ENCODE measurements around the gene PLEKHG4.
A peak's percentile ranks its signal among the peaks of the same experiment; 100 is the strongest.

PLEKHG4 gene

DNA sequence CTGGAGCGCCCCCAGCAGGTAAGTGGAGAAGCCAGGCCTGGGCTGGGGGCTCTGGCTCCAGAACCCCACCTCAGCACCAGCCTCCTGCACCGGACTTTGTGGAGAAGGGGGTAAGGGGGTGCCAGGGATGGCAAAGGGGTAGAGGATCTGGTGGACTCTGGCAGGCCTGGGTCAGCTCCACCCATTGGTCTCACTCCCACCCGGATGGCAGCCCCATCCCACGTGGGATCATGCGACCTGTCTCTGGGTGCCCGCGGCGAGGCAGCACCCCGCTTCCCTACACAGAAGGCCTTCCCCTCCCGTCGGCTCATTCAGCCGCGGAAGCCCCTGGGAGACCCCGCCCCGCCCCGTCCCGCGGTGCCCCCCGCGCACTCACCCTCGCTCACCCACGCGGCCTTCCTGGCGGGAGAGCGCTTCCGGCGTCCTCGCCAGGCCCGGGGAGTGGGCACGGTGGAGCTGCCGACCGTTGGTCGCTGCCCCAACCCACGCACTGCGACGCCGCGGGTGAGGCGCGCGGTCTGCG is 498 bp upstream of the PLEKHG4 start:
- peaks cover 4% of the 10 kb centered on the region for H3K79me1 ChIP-seq (replicated peaks; ENCODE audit: low read length, poor library complexity, severe bottlenecking)
- H2BK120ac ChIP-seq (ENCODE audit: low read depth, low read length): peak overlapping the region; percentile 92
- H3K14ac ChIP-seq (ENCODE audit: low read length in 2 of 2): peak overlapping the region in 1 of 2 experiments; percentile 95
- peak overlapping the region; percentile 97 for H4K8ac ChIP-seq (ENCODE audit: low read length)
- H3K27ac ChIP-seq (ENCODE audit: low read length, poor library complexity, severe bottlenecking): peak overlapping the region; percentile 99
- H2AFZ ChIP-seq (ENCODE audit: low read depth, low read length): peak overlapping the region; percentile 70
- H3K27me3 ChIP-seq (ENCODE audit: control insufficient read depth in 1 of 2, insufficient read depth in 1 of 2, low read length in 2 of 2): no peaks in the 10 kb centered on the region
- H4K91ac ChIP-seq (ENCODE audit: low read length): peak overlapping the region; percentile 92
- H3K4me1 ChIP-seq (ENCODE audit: control insufficient read depth, insufficient read depth, low read depth, low read length): peaks cover 32% of the 10 kb centered on the region
- H2BK5ac ChIP-seq (ENCODE audit: low read depth, low read length, poor library complexity, severe bottlenecking): peak overlapping the region; percentile 92
- peak overlapping the region; percentile 98 for H2BK15ac ChIP-seq (ENCODE audit: low read depth, poor library complexity, severe bottlenecking)
- H3K9ac ChIP-seq (ENCODE audit: low read length): peak overlapping the region; percentile 99
- H2BK12ac ChIP-seq (ENCODE audit: low read length in 2 of 2): peak overlapping the region; percentile 40 to 96
- H3K36me3 ChIP-seq (ENCODE audit: control insufficient read depth in 1 of 2, insufficient read depth in 2 of 2, low read depth in 1 of 2, low read length in 2 of 2): peaks cover 15 to 60% of the 10 kb centered on the region in 2 experiments
- H3K9me3 ChIP-seq (ENCODE audit: control insufficient read depth, low read length): no peaks in the 10 kb centered on the region
- H3K23ac ChIP-seq (ENCODE audit: low read length in 2 of 2): peak overlapping the region in 1 of 2 experiments; percentile 63
- H3K4me2 ChIP-seq (ENCODE audit: low read length, poor library complexity, severe bottlenecking): peak overlapping the region; percentile 62
- peak overlapping the region; percentile 55 for H2AK5ac ChIP-seq (ENCODE audit: low read length, severe bottlenecking)
- H3K18ac ChIP-seq (ENCODE audit: low read depth in 1 of 2, low read length in 2 of 2): peak overlapping the region; percentile 71 to 95
- 11% methylated on average over 33 of the region's 42 CpGs for WGBS
- H3K4me3 ChIP-seq (ENCODE audit: insufficient read depth in 1 of 2, low read depth in 1 of 2, low read length in 2 of 2): peak overlapping the region; percentile 57 to 84
- DNase-seq: peak; percentile 32
- peak overlapping the region; percentile 75 to 94 for H3K4ac ChIP-seq (ENCODE audit: low read depth in 1 of 2, low read length in 2 of 2)

- Histone ChIP-seq H2AFZ (ENCODE audit: low read depth, low read length) (no peak overlapping the region), H4K8ac (ENCODE audit: low read length) (no peak overlapping the region), H3K79me1 (replicated peaks; ENCODE audit: low read length, poor library complexity, severe bottlenecking) (peaks cover 3% of the 10 kb centered on the region), H2AK5ac (ENCODE audit: low read length, severe bottlenecking) (peak overlapping the region; percentile 30), H3K23ac (ENCODE audit: low read length in 2 of 2) (no peak overlapping the region), H3K27me3 (ENCODE audit: control insufficient read depth in 1 of 2, insufficient read depth in 1 of 2, low read length in 2 of 2) (no peaks in the 10 kb centered on the region), H3K27ac (ENCODE audit: low read length, poor library complexity, severe bottlenecking) (no peak overlapping the region), H3K4me2 (ENCODE audit: low read length, poor library complexity, severe bottlenecking) (no peak overlapping the region), H3K18ac (ENCODE audit: low read depth in 1 of 2, low read length in 2 of 2) (peak overlapping the region in 1 of 2 experiments; percentile 18), H3K9me3 (ENCODE audit: control insufficient read depth, low read length) (no peaks in the 10 kb centered on the region), H4K91ac (ENCODE audit: low read length) (peak overlapping the region; percentile 40), H2BK5ac (ENCODE audit: low read depth, low read length, poor library complexity, severe bottlenecking) (no peak overlapping the region), H2BK12ac (ENCODE audit: low read length in 2 of 2) (peak overlapping the region in 1 of 2 experiments; percentile 45), H3K4me3 (ENCODE audit: insufficient read depth in 1 of 2, low read depth in 1 of 2, low read length in 2 of 2) (peak overlapping the region in 1 of 2 experiments; percentile 82), H2BK120ac (ENCODE audit: low read depth, low read length) (peak overlapping the region; percentile 9), H3K4ac (ENCODE audit: low read depth in 1 of 2, low read length in 2 of 2) (no peak overlapping the region), H3K9ac (ENCODE audit: low read length) (peak overlapping the region; percentile 99), H2BK15ac (ENCODE audit: low read depth, poor library complexity, severe bottlenecking) (no peak overlapping the region), H3K36me3 (ENCODE audit: control insufficient read depth in 1 of 2, insufficient read depth in 2 of 2, low read depth in 1 of 2, low read length in 2 of 2) (peaks cover 19 to 73% of the 10 kb centered on the region in 2 experiments), H3K4me1 (ENCODE audit: control insufficient read depth, insufficient read depth, low read depth, low read length) (peaks cover 45% of the 10 kb centered on the region), H3K14ac (ENCODE audit: low read length in 2 of 2) (no peak overlapping the region)
- DNase-seq: no peak
- WGBS: 98% methylated on average over 15 of the region's 15 CpGs
These were observed 1.0 kb downstream of the PLEKHG4 start for GRCh38 chr16:67280090-67281015.

DNA sequence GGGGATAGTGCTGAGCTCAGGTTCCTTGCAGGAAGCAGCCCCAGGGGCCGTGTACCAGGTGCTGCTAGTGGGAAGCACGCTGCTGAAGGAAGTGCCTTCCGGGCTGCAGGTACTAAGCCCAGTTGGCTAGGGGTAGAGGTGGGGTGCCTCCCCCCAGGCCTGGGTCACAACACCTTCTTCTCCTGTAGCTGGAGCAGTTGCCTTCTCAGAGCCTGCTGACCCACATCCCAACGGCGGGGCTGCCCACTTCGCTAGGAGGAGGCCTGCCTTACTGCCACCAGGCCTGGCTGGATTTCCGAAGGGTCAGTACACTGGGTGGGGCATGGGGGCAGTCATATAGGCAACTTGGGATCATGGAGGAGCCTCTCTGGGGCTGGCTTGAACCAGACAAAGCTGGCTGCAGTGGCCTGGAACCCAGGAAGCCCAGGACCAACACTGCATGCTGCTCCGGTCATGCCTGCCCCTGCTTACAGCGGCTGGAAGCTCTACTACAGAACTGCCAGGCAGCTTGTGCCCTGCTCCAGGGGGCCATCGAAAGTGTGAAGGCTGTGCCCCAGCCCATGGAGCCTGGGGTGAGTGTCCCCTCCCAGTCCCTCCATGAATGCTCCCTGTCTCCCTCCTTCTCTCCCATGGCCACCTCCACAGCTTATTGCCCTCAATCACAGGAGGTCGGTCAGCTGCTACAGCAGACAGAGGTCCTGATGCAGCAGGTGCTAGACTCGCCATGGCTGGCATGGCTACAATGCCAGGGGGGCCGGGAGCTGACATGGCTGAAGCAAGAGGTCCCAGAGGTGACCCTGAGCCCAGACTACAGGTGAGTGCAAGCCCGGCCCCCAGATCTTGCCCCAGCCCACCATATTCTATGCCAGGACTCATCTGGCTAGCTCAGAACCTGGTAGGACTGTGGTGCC is 2.5 kb downstream of the PLEKHG4 start:
- H4K8ac ChIP-seq (ENCODE audit: low read length): no peak overlapping the region
- no peaks in the 10 kb centered on the region for H3K79me1 ChIP-seq (replicated peaks; ENCODE audit: low read length, poor library complexity, severe bottlenecking)
- H3K36me3 ChIP-seq (ENCODE audit: control insufficient read depth in 1 of 2, insufficient read depth in 2 of 2, low read depth in 1 of 2, low read length in 2 of 2): peaks cover 23 to 73% of the 10 kb centered on the region in 2 experiments
- H3K9ac ChIP-seq (ENCODE audit: low read length): no peak overlapping the region
- H3K4ac ChIP-seq (ENCODE audit: low read depth in 1 of 2, low read length in 2 of 2): no peak overlapping the region
- WGBS: 93% methylated on average over 12 of the region's 14 CpGs
- H2BK15ac ChIP-seq (ENCODE audit: low read depth, poor library complexity, severe bottlenecking): no peak overlapping the region
- no peak overlapping the region for H2BK5ac ChIP-seq (ENCODE audit: low read depth, low read length, poor library complexity, severe bottlenecking)
- H2AFZ ChIP-seq (ENCODE audit: low read depth, low read length): no peak overlapping the region
- no peak for DNase-seq
- H3K18ac ChIP-seq (ENCODE audit: low read depth in 1 of 2, low read length in 2 of 2): no peak overlapping the region
- H3K4me2 ChIP-seq (ENCODE audit: low read length, poor library complexity, severe bottlenecking): no peak overlapping the region
- H4K91ac ChIP-seq (ENCODE audit: low read length): no peak overlapping the region
- H3K14ac ChIP-seq (ENCODE audit: low read length in 2 of 2): no peak overlapping the region
- no peaks in the 10 kb centered on the region for H3K27me3 ChIP-seq (ENCODE audit: control insufficient read depth in 1 of 2, insufficient read depth in 1 of 2, low read length in 2 of 2)
- H3K4me1 ChIP-seq (ENCODE audit: control insufficient read depth, insufficient read depth, low read depth, low read length): peaks cover 48% of the 10 kb centered on the region
- no peak overlapping the region for H2BK120ac ChIP-seq (ENCODE audit: low read depth, low read length)
- H3K27ac ChIP-seq (ENCODE audit: low read length, poor library complexity, severe bottlenecking): no peak overlapping the region
- no peak overlapping the region for H2BK12ac ChIP-seq (ENCODE audit: low read length in 2 of 2)
- H2AK5ac ChIP-seq (ENCODE audit: low read length, severe bottlenecking): no peak overlapping the region
- H3K9me3 ChIP-seq (ENCODE audit: control insufficient read depth, low read length): no peaks in the 10 kb centered on the region
- H3K4me3 ChIP-seq (ENCODE audit: insufficient read depth in 1 of 2, low read depth in 1 of 2, low read length in 2 of 2): no peak overlapping the region
- H3K23ac ChIP-seq (ENCODE audit: low read length in 2 of 2): no peak overlapping the region

All from mesenchymal stem cell (in vitro differentiated cells and primary cell).